ENCODE data around the gene FBXO2. TPM values are rescaled to one million over a fixed set of nuclear protein-coding genes. Genes with fewer than 3 reads are reported as not detected.

The FBXO2 gene
- total and polyA plus RNA-seq, 9 of the 15 experiments (the other 6 are each of a cell fraction or from before 2014, with no cell fraction given): 0.04 to 1.9 (median 0.27) TPM

GRCh38 chr1:11671544-11672286 is 17.5 kb upstream of the FBXO2 start (continued):
- TF ChIP-seq U2AF1 (optimal IDR thresholded peaks at IDR 0.05; ENCODE audit: low read depth, low read length) (no peak), NR4A1 (CRISPR knock-in tag; IDR thresholded peaks at IDR 0.05) (no peak), NR4A1 (tag; IDR thresholded peaks at IDR 0.05) (0 out of 2 replicates have a peak, but pooled peaks have one; percentile 19)

- H3K9ac ChIP-seq (ENCODE audit: insufficient read depth in 1 of 2, low read depth in 2 of 2, low read length in 2 of 2): peak overlapping the region; percentile 35 to 85; a peak in 2 of 4 replicates
- no TSS peak for BruUV-seq (replicated peaks)
- H3K9me1 ChIP-seq (ENCODE audit: control insufficient read depth, insufficient read depth, low read length): peaks cover 8% of the 10 kb centered on the region
- DNase-seq (ENCODE audit: extremely low read depth in 1 of 4, low spot score in 3 of 4) (peak in 1 of 4 experiments; percentile 30), FAIRE-seq (no peak), ATAC-seq (no peak; the same call in 2 of the 3 replicates)
- peak overlapping the region; percentile 65 for H3K4me2 ChIP-seq (ENCODE audit: insufficient read depth, low read length)
- H4K20me1 ChIP-seq (replicated peaks; ENCODE audit: control insufficient read depth, insufficient read depth, low read length): peaks cover 8% of the 10 kb centered on the region
- peaks cover 20 to 57% of the 10 kb centered on the region in 2 experiments for H3K4me1 ChIP-seq (replicated peaks in 1 of 2; ENCODE audit: control insufficient read depth in 2 of 2, insufficient read depth in 2 of 2, low read length in 2 of 2)
- H3K36me3 ChIP-seq (ENCODE audit: control insufficient read depth, insufficient read depth, low read length): peaks cover 76% of the 10 kb centered on the region; the same call in 2 of the 3 replicates
- H3K27me3 ChIP-seq (ENCODE audit: control insufficient read depth in 2 of 2, insufficient read depth in 2 of 2, low read length in 2 of 2): no peaks in the 10 kb centered on the region
- H3K27ac ChIP-seq (ENCODE audit: extremely low read depth, low read depth, low read length): peak overlapping the region; percentile 67; the same call in 2 of the 3 replicates
- ChIA-PET CTCF (ENCODE audit: low intra/inter-chr PET ratio) (no interaction called here), POLR2A (interaction anchor here (0.5 to 3.8 kb wide), 17 partner anchors 8 to 239 kb away, joined by 3 to 40 read pairs (median 3); partner anchors contain the start of gene MAD2L2)
- no peaks in the 10 kb centered on the region; the same call in none of the 3 replicates for H3K79me2 ChIP-seq (ENCODE audit: control insufficient read depth, insufficient read depth, low read length)
- intact Hi-C loops (cut with micrococcal nuclease) (loop anchor here (5.0 kb wide), 1 partner anchor 36 kb away; no protein-coding TSS in a partner anchor), in situ Hi-C loops (cut with MboI) (no loop called here)
- H3K4me3 ChIP-seq: no peak overlapping the region
- H2AFZ ChIP-seq (ENCODE audit: low read depth, low read length): no peak overlapping the region
- 21% methylated on average over 6 of the region's 6 CpGs for whole genome bisulfite sequencing (ENCODE audit: insufficient coverage, low coverage, missing lambda C conversion rate)
- H3K9me3 ChIP-seq (replicated peaks; ENCODE audit: control insufficient read depth, insufficient read depth, low read depth, low read length): no peaks in the 10 kb centered on the region
- TF ChIP-seq FOSL1 (tag; conservative IDR thresholded peaks at IDR 0.05): peak; percentile 52; the same call in 1 of the 2 replicates
- TF ChIP-seq ZNF583 (CRISPR knock-in tag; IDR thresholded peaks at IDR 0.05): 0 out of 2 replicates have a peak, but pooled peaks have one; percentile 17
- TF ChIP-seq CREB1 (IDR thresholded peaks at IDR 0.05): no peak
- TF ChIP-seq CREB1 (CRISPR knock-in tag; IDR thresholded peaks at IDR 0.05): 0 out of 2 replicates have a peak, but pooled peaks have one; percentile 3
- no peak for TF ChIP-seq ELF1 (tag; IDR thresholded peaks at IDR 0.05)
- peak; percentile 66 for TF ChIP-seq ZNF121 (CRISPR knock-in tag; conservative IDR thresholded peaks at IDR 0.05)
- TF ChIP-seq OTX1 (CRISPR knock-in tag; IDR thresholded peaks at IDR 0.05): peak; percentile 15; the same call in 1 of the 2 replicates
- 0 out of 2 replicates have a peak, but pooled peaks have one; percentile 13 for TF ChIP-seq NBN (IDR thresholded peaks at IDR 0.05; ENCODE audit: low read depth)
- TF ChIP-seq ADNP (tag; IDR thresholded peaks at IDR 0.05): 0 out of 2 replicates have a peak, but pooled peaks have one; percentile 45
- no peak for TF ChIP-seq NR2C1 (IDR thresholded peaks at IDR 0.05)
- no peak for TF ChIP-seq NR2C1 (tag; IDR thresholded peaks at IDR 0.05)
- no peak for TF ChIP-seq SMAD4 (CRISPR knock-in tag; conservative IDR thresholded peaks at IDR 0.05)
- TF ChIP-seq ZZZ3 (IDR thresholded peaks at IDR 0.05): no peak
- peak; percentile 20; the same call in 1 of the 2 replicates for TF ChIP-seq ZNF197 (CRISPR knock-in tag; IDR thresholded peaks at IDR 0.05; ENCODE audit: low read depth)
- no peak for TF ChIP-seq GTF2E2 (tag; IDR thresholded peaks at IDR 0.05)
- TF ChIP-seq RBM14 (IDR thresholded peaks at IDR 0.05; ENCODE audit: borderline replicate concordance, insufficient read depth, low read depth, low read length): no peak
- 0 out of 2 replicates have a peak, but pooled peaks have one; percentile 1 for TF ChIP-seq USF1 (CRISPR knock-in tag; IDR thresholded peaks at IDR 0.05)
- TF ChIP-seq TCFL5 (CRISPR knock-in tag; conservative IDR thresholded peaks at IDR 0.05): 0 out of 2 replicates have a peak, but pooled peaks have one; percentile 45
- 0 out of 2 replicates have a peak, but pooled peaks have one; percentile 49 for TF ChIP-seq ZNF589 (CRISPR knock-in tag; IDR thresholded peaks at IDR 0.05; ENCODE audit: low read depth)
Measured at GRCh38 chr1:11671205-11671543, 16.9 kb upstream of the FBXO2 start.

Measured in K562 (cell line).